A549 (cell line): ENCODE measurements around the gene GALNT8. TPM values are rescaled to one million over a fixed set of nuclear protein-coding genes. Genes with fewer than 3 reads are reported as not detected.

Experiments used
- ATAC-seq, 2 experiments: fragments of 200-7000 bp in 1 of 2; fragments of >200 bp in 1 of 2; cut with Nextera tagmentation in 1 of 2; cut with Tn5 transposase in 1 of 2; 3 replicates each; pipeline versions ENCODE4 v1.8.0 to v1.9.1; 2018 to 2020; ENCODE audit warnings: mild to moderate bottlenecking in 1 of 2, moderate library complexity in 1 of 2
- CTCF ChIA-PET: fragments of 300-600 bp; sonication (Branson Sonifier 250); formaldehyde crosslinking; extraction: SDS; loops from one replicate; lab custom pipeline; 2021; ENCODE audit warnings: antibody characterized with exemption, inconsistent platforms; lab: Yijun Ruan, JAX
- POLR2A ChIA-PET: fragments of 350-600 bp; formaldehyde crosslinking; extraction: SDS; loops from one replicate; lab custom pipeline; 2021; ENCODE audit warnings: antibody characterized with exemption, inconsistent platforms; lab: Yijun Ruan, JAX
- DNase-seq, 2 experiments: peaks; one replicate each; pipeline versions ENCODE4 v3.0.0 to v3.0.0-alpha.2; 2011 to 2016; ENCODE audit warnings: low read depth in 1 of 2, low spot score in 1 of 2
- FAIRE-seq: peaks from 2 replicates; lab custom pipeline; 2011; peaks lifted over from hg19 to GRCh38; lab: Jason Lieb, UNC
- H3K27ac ChIP-seq, 2 experiments: fragments of >200 bp; sonication (Bioruptor Twin); formaldehyde crosslinking; 3 replicates each; pipeline ENCODE4 v1.5.1; 2016 to 2017
- H3K4me1 ChIP-seq: fragments of >200 bp; sonication (Bioruptor Twin); formaldehyde crosslinking; 3 replicates; pipeline ENCODE4 v1.6.1; 2016
- H3K4me2 ChIP-seq: fragments of >200 bp; sonication (Bioruptor Twin); formaldehyde crosslinking; 3 replicates; pipeline ENCODE4 v1.6.1; 2016
- H3K4me3 ChIP-seq: fragments of >200 bp; sonication (Bioruptor Twin); formaldehyde crosslinking; 3 replicates; pipeline ENCODE4 v1.5.1; 2016
- H3K9me3 ChIP-seq: fragments of >200 bp; sonication (Bioruptor Twin); formaldehyde crosslinking; 3 replicates; pipeline ENCODE4 v1.6.1; 2016
- BHLHE40 ChIP-seq: IDR thresholded peaks from 2 replicates; pipeline ENCODE4 v1.6.1; 2012; ENCODE audit warnings: low read depth, low read length, inconsistent platforms
- CBX2 ChIP-seq: fragments of 200-600 bp; sonication (generic); IDR thresholded peaks from 2 replicates; pipeline ENCODE4 v1.6.1; 2016; ENCODE audit warnings: low read depth, mild to moderate bottlenecking, borderline replicate concordance
- CEBPB ChIP-seq, 2 experiments: fragments of >200 bp in 1 of 2; sonication (Bioruptor Twin) in 1 of 2; formaldehyde crosslinking in 1 of 2; IDR thresholded peaks; 2 replicates each; pipeline ENCODE4 v1.6.1; 2012 to 2016
- CHD4 ChIP-seq: fragments of 200-600 bp; sonication (generic); IDR thresholded peaks from 2 replicates; pipeline ENCODE4 v1.6.1; 2016; ENCODE audit warnings: antibody characterized with exemption, mild to moderate bottlenecking, borderline replicate concordance
- EHMT2 ChIP-seq: fragments of 200-600 bp; sonication (generic); IDR thresholded peaks from 2 replicates; pipeline ENCODE4 v1.6.1; 2016; ENCODE audit warnings: antibody characterized with exemption, low read depth, mild to moderate bottlenecking, moderate library complexity
- EP300 ChIP-seq, 2 experiments: fragments of >200 bp; sonication (Bioruptor Twin); formaldehyde crosslinking; IDR thresholded peaks; 2 replicates in 1 of 2; 3 replicates in 1 of 2; pipeline ENCODE4 v1.6.1; 2016 to 2017
- GATA3 ChIP-seq: IDR thresholded peaks from 2 replicates; pipeline ENCODE4 v1.6.1; 2012; ENCODE audit warnings: borderline replicate concordance
- HOXB13 ChIP-seq: fragments of 250-450 bp; sonication (Bioruptor Pico); IDR thresholded peaks from 2 replicates; pipeline ENCODE4 v1.5.0; 2020; ENCODE audit warnings: low read depth, mild to moderate bottlenecking, moderate library complexity
- HOXB5 ChIP-seq: fragments of 250-450 bp; sonication (Bioruptor Pico); IDR thresholded peaks from 2 replicates; pipeline ENCODE4 v1.5.0; 2020; ENCODE audit warnings: mild to moderate bottlenecking, moderate library complexity
- JUN ChIP-seq, 2 experiments: fragments of >200 bp; sonication (Bioruptor Twin); formaldehyde crosslinking; IDR thresholded peaks; 2 replicates in 1 of 2; 3 replicates in 1 of 2; pipeline ENCODE4 v1.6.1; 2016 to 2017
- KDM5A ChIP-seq: fragments of 200-600 bp; sonication (generic); IDR thresholded peaks from 2 replicates; pipeline ENCODE4 v1.6.1; 2016; ENCODE audit warnings: antibody characterized with exemption, mild to moderate bottlenecking
- MAFK ChIP-seq: fragments of 450-650 bp; IDR thresholded peaks from 2 replicates; pipeline ENCODE4 v1.6.1; 2014; ENCODE audit not compliant: partially characterized antibody
- MAZ ChIP-seq: fragments of 150-350 bp; IDR thresholded peaks from 2 replicates; pipeline ENCODE4 v1.6.1; 2014; ENCODE audit warnings: antibody characterized with exemption, low read depth, low read length, borderline replicate concordance
- MYC ChIP-seq: IDR thresholded peaks from 2 replicates; pipeline ENCODE4 v1.6.1; 2012; ENCODE audit warnings: mild to moderate bottlenecking, inconsistent platforms, low read length, improper control_type of control experiment, borderline replicate concordance
- NPAS2 ChIP-seq: fragments of 250-450 bp; sonication (Bioruptor Pico); IDR thresholded peaks from 2 replicates; pipeline ENCODE4 v1.8.0; 2022; ENCODE audit warnings: mild to moderate bottlenecking, moderate library complexity, borderline replicate concordance
- NR3C1 ChIP-seq: fragments of >200 bp; sonication (Bioruptor Twin); formaldehyde crosslinking; IDR thresholded peaks from 3 replicates; pipeline ENCODE4 v1.6.1; 2017
- PHF8 ChIP-seq: fragments of 200-600 bp; sonication (generic); IDR thresholded peaks from 2 replicates; pipeline ENCODE4 v1.6.1; 2016; ENCODE audit warnings: low read depth, mild to moderate bottlenecking, antibody characterized with exemption, moderate library complexity, borderline replicate concordance
- POLR2A ChIP-seq: IDR thresholded peaks from 2 replicates; pipeline ENCODE4 v1.6.1; 2012; ENCODE audit warnings: mild to moderate bottlenecking, low read length
- POLR2AphosphoS2 ChIP-seq: conservative IDR thresholded peaks from 2 replicates; pipeline ENCODE4 v1.6.1; 2012; ENCODE audit warnings: low read length, improper control_type of control experiment, inconsistent platforms
- RCOR1 ChIP-seq: fragments of 150-350 bp; IDR thresholded peaks from 2 replicates; pipeline ENCODE4 v1.6.1; 2014; ENCODE audit warnings: antibody characterized with exemption, low read length, low read depth
- RFX5 ChIP-seq: fragments of 450-650 bp; IDR thresholded peaks from 2 replicates; pipeline ENCODE4 v1.7.1; 2014; ENCODE audit warnings: antibody characterized with exemption, mild to moderate bottlenecking, moderate library complexity
- SMC3 ChIP-seq: fragments of >200 bp; sonication (Bioruptor Twin); formaldehyde crosslinking; IDR thresholded peaks from 3 replicates; pipeline ENCODE4 v1.6.1; 2018; ENCODE audit warnings: inconsistent platforms
- SREBF2 ChIP-seq: fragments of 450-650 bp; IDR thresholded peaks from 2 replicates; pipeline ENCODE4 v1.6.1; 2014; ENCODE audit warnings: mild to moderate bottlenecking, moderate library complexity
- ZC3H11A ChIP-seq: fragments of 450-650 bp; IDR thresholded peaks from 2 replicates; pipeline ENCODE4 v1.6.1; 2014; ENCODE audit warnings: antibody characterized with exemption, mild to moderate bottlenecking
- ZNF302 ChIP-seq: fragments of 250-450 bp; sonication (Bioruptor Pico); IDR thresholded peaks from 2 replicates; pipeline ENCODE4 v1.9.0; 2021; ENCODE audit warnings: inconsistent platforms, mild to moderate bottlenecking, moderate library complexity
- WGBS: methylation state at CpG from one replicate; pipeline ENCODE4 v1.1.6; 2017; ENCODE audit errors: missing lambda C conversion rate; 5-methylcytosine and 5-hydroxymethylcytosine counted together
- polyA plus RNA-seq, 4 experiments: library from polyadenylated mRNA; depleted of rRNA in 3 of 4; stranded (reverse); fragments of >200 nt; fragmentation: RNase III in 1 of 4; extraction: RNeasy Plus Mini Kit Qiagen cat#74134 plus additional on column Dnase treatment in 1 of 4; gene quantifications; 2 replicates in 3 of 4; 3 replicates in 1 of 4; pipeline ENCODE4 v1.2.3, GENCODE V29; 2011 to 2017
- TF ChIP-seq, protein P1 (sequence below): IDR thresholded peaks from 2 replicates; pipeline ENCODE4 v1.6.1; 2012
- TF ChIP-seq, protein P2 (sequence below): IDR thresholded peaks from 2 replicates; pipeline ENCODE4 v1.6.1; 2012
- TF ChIP-seq, protein P3 (sequence below): fragments of 150-350 bp; IDR thresholded peaks from 2 replicates; pipeline ENCODE4 v1.6.1; 2014; ENCODE audit warnings: low read depth, mild to moderate bottlenecking, low read length
- TF ChIP-seq, protein P4 (sequence below): fragments of 250-450 bp; sonication (Bioruptor Pico); IDR thresholded peaks from 2 replicates; pipeline ENCODE4 v1.5.0; 2021; ENCODE audit warnings: mild to moderate bottlenecking, moderate library complexity, borderline replicate concordance
- TF ChIP-seq, protein P5 (sequence below): fragments of >200 bp; sonication (Bioruptor Twin); formaldehyde crosslinking; IDR thresholded peaks from 3 replicates; pipeline ENCODE4 v1.5.1; 2016

GALNT8 gene
- polyA plus RNA-seq, 2 of the 4 experiments (the other 2 are of a cell fraction), result not detected

DNA sequence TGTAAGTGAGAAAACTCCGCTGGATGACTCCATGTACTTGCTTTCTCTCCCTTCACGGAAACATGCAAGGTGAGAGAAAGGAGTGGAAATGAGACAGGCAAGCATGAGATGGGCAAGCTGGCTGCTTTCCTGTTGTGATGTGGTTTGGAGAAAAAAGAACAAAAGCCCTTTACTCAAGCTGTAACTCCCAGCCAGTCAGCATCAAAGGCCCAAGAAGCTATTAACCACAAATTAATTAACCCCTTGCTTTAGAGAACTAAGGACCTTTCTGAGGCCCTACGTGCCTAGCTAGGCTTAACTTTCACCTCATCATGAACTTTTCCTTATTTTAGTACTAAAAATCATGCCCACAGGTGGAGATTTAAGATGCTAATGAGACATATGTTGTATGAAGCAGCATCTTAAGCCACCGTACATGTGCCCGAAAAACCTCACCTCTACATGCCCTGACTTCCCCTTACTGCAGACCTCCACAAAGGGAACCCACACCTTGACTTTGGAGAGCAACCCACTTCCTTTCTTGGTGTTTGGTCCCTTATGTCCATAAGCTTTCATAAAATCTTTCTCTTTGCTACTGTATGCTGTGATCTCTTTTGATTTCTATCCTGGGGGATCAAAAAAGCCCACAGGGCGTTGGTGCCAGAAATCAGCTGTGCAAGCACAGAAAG lies 87.0 kb downstream of the GALNT8 start:
- ChIA-PET CTCF (no interaction called here), POLR2A (no interaction called here)
- 21% methylated on average over 6 of the region's 6 CpGs for WGBS
- no peak overlapping the region for H3K27ac ChIP-seq
- FAIRE-seq, result no peak
- DNase-seq, result no peak
- no peaks in the 10 kb centered on the region for H3K4me1 ChIP-seq
- no peak overlapping the region for H3K4me3 ChIP-seq
- ATAC-seq, result no peak
- no peak for TF ChIP-seq MAFK
- no peak for TF ChIP-seq EP300 (IDR thresholded peaks at IDR 0.05)
- TF ChIP-seq RCOR1, result no peak
- TF ChIP-seq BHLHE40, result no peak
- TF ChIP-seq MAZ, result no peak
- TF ChIP-seq MYC, result no peak
- no peak for TF ChIP-seq SMC3
- no peak for TF ChIP-seq EHMT2
- TF ChIP-seq, protein P1, sequence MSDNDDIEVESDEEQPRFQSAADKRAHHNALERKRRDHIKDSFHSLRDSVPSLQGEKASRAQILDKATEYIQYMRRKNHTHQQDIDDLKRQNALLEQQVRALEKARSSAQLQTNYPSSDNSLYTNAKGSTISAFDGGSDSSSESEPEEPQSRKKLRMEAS, result no peak
- no peak for TF ChIP-seq CHD4
- no peak for TF ChIP-seq CEBPB (IDR thresholded peaks at IDR 0.05)
- TF ChIP-seq NR3C1, result no peak
- TF ChIP-seq ZC3H11A, result no peak
- TF ChIP-seq, protein P2, sequence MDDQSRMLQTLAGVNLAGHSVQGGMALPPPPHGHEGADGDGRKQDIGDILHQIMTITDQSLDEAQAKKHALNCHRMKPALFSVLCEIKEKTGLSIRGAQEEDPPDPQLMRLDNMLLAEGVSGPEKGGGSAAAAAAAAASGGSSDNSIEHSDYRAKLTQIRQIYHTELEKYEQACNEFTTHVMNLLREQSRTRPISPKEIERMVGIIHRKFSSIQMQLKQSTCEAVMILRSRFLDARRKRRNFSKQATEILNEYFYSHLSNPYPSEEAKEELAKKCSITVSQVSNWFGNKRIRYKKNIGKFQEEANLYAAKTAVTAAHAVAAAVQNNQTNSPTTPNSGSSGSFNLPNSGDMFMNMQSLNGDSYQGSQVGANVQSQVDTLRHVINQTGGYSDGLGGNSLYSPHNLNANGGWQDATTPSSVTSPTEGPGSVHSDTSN, result no peak
- TF ChIP-seq POLR2A, result no peak
- no peak for TF ChIP-seq GATA3
- TF ChIP-seq RFX5, result no peak
- TF ChIP-seq POLR2AphosphoS2, result no peak
- H3K4me2 ChIP-seq, result no peak overlapping the region
- no peaks in the 10 kb centered on the region for H3K9me3 ChIP-seq

DNA sequence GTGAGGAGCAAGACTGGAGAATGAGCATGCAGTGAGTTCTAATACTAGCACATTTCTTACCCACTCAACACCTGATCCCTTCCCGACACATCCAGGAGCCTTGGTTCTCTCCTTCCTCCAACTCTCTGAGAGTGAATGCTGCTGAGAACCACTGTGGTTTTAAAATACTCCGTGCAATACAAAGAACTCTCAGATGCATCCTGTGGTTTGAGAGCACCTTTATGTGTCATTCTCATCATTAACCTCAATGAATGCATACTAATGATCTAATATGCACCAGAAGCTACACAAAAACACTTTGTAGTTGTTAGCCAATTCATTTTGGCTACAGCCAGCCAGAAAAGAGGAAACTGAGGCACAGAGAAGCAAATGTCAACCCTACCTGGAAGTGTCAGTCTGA lies 87.6 kb downstream of the GALNT8 start:
- ChIA-PET POLR2A (no interaction called here), CTCF (no interaction called here)
- no peak for FAIRE-seq
- Histone ChIP-seq H3K4me2 (no peak overlapping the region), H3K4me3 (no peak overlapping the region), H3K4me1 (no peaks in the 10 kb centered on the region)
- WGBS, result 3% methylated on average over 2 of the region's 2 CpGs
- no peak for TF ChIP-seq ZC3H11A
- TF ChIP-seq RCOR1, result no peak
- TF ChIP-seq SMC3, result no peak
- TF ChIP-seq RFX5, result no peak
- no peak for TF ChIP-seq HOXB5 (CRISPR knock-in tag)
- TF ChIP-seq, protein P3, sequence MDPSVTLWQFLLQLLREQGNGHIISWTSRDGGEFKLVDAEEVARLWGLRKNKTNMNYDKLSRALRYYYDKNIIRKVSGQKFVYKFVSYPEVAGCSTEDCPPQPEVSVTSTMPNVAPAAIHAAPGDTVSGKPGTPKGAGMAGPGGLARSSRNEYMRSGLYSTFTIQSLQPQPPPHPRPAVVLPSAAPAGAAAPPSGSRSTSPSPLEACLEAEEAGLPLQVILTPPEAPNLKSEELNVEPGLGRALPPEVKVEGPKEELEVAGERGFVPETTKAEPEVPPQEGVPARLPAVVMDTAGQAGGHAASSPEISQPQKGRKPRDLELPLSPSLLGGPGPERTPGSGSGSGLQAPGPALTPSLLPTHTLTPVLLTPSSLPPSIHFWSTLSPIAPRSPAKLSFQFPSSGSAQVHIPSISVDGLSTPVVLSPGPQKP, result no peak
- TF ChIP-seq PHF8, result no peak
- no peak for TF ChIP-seq KDM5A
- TF ChIP-seq MYC, result no peak
- no peak for TF ChIP-seq CBX2
- TF ChIP-seq, protein P4, sequence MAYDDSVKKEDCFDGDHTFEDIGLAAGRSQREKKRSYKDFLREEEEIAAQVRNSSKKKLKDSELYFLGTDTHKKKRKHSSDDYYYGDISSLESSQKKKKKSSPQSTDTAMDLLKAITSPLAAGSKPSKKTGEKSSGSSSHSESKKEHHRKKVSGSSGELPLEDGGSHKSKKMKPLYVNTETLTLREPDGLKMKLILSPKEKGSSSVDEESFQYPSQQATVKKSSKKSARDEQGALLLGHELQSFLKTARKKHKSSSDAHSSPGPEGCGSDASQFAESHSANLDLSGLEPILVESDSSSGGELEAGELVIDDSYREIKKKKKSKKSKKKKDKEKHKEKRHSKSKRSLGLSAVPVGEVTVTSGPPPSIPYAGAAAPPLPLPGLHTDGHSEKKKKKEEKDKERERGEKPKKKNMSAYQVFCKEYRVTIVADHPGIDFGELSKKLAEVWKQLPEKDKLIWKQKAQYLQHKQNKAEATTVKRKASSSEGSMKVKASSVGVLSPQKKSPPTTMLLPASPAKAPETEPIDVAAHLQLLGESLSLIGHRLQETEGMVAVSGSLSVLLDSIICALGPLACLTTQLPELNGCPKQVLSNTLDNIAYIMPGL, result no peak
- TF ChIP-seq, protein P5, sequence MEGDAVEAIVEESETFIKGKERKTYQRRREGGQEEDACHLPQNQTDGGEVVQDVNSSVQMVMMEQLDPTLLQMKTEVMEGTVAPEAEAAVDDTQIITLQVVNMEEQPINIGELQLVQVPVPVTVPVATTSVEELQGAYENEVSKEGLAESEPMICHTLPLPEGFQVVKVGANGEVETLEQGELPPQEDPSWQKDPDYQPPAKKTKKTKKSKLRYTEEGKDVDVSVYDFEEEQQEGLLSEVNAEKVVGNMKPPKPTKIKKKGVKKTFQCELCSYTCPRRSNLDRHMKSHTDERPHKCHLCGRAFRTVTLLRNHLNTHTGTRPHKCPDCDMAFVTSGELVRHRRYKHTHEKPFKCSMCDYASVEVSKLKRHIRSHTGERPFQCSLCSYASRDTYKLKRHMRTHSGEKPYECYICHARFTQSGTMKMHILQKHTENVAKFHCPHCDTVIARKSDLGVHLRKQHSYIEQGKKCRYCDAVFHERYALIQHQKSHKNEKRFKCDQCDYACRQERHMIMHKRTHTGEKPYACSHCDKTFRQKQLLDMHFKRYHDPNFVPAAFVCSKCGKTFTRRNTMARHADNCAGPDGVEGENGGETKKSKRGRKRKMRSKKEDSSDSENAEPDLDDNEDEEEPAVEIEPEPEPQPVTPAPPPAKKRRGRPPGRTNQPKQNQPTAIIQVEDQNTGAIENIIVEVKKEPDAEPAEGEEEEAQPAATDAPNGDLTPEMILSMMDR, result no peak
- no peak for TF ChIP-seq ZNF302
- TF ChIP-seq SREBF2, result no peak
- TF ChIP-seq JUN (IDR thresholded peaks at IDR 0.05), result no peak
- no peak for TF ChIP-seq EHMT2
- no peak for TF ChIP-seq HOXB13 (CRISPR knock-in tag)
- no peak for TF ChIP-seq NPAS2 (CRISPR knock-in tag)
- TF ChIP-seq, all 56 proteins: peak for 0
- ATAC-seq (no peak), DNase-seq (no peak)
- no peak overlapping the region for H3K27ac ChIP-seq
- H3K9me3 ChIP-seq, result no peaks in the 10 kb centered on the region
